GM18909 (cell line): ENCODE data around the gene AJUBA.
"Not testable (repeated sequence)": the region's sequence is repeated elsewhere in the genome, so short reads cannot be mapped to it uniquely, and the experiment has no call there.

Source experiments
- ATAC-seq: cut with Tn5 transposase; IDR thresholded peaks from one replicate; pipeline ENCODE4 v1.9.1; 2021; ENCODE audit warnings: mild to moderate bottlenecking; ENCODE audit not compliant: unreplicated experiment, poor library complexity

AJUBA gene

DNA sequence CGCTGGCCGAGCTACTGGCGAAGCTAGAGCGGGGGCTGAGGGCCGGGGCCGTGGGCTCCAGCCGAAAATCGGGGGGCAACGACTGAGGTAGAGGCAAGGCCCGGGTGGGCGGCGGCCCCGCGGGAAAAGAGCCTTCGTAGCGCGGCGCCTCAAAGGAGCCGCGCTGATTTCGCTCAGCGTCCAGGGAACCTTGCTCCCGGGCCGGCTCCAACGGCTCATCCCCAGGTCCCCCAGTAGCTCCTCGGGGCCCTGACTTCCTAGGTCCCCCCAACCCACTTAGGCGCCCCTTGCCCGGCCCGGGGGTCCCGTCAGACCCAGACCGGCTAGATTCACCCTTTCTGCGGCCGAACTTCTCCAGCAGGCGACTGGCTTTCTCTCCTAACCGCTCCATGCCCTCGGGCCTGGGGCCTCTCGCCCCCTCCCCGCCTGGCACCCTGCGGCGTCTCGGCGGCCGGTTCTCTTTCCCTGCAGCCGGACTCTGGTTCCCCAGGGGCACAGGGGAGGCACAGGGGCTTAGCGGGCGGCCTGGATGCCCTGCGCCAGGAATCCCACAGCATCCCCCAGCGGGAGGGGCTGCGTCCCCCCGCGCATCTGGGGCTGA, 375 bp downstream of the AJUBA start:
- ATAC-seq = no peak

DNA sequence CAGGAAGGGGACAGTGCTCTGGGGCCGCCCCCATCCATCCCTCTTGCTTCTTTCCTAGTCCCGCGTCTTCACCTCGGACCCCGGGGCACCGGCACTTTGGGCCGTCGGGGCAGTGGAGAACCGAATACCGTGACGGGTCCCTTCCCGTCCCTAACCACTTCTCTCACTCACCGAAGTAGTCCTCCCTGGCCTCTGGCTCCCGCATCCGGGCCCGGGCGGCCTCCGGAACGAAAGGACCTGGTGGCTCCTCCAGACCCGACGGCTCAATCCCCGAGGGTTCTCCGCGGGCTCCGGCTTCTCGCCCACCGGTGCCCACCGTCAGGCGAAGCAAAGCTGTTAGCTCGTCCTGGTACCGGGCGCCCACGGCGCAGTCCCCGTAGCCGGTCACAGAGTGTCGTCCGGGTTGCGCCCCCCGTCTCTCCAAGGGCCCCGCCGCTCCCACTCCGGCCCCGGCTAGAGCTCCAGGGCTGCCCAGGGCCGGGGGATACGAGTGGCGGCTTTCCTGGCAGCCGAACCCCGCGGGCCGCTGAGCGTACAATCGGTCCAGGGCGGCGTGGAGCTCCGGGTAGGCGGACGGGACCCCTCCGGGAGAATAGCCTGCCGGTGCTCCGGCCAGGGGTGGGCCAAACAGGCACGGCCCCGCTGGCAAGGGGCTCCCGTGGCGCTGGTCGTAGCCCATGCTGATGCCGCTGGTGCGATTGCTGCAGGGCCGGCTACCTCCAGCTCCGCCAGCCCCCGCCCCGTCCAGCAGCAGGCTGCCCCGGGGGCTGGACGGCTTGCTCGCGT, 1.1 kb downstream of the AJUBA start:
- no peak for ATAC-seq

DNA sequence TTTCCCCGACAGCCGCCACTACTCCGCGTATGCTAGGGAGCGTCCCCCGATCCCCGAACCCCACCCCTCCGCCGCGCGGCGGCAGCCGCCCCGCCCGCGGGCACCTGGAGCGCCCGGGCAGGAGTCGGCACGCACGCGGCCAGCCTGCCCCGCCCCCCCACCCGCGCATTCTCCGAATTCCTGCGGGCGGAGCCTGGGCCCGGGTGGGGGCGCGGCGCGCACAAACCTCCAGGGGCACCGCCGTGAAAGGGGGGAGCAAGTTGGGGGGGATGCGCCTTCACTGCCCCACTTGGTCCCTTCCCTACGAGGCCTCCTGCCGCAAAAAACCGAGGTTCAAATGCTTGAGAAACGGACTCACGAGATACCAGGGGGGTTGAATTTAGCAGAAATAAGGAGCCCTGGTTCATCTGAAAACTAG, 1.7 kb downstream of the AJUBA start:
- no peak for ATAC-seq

DNA sequence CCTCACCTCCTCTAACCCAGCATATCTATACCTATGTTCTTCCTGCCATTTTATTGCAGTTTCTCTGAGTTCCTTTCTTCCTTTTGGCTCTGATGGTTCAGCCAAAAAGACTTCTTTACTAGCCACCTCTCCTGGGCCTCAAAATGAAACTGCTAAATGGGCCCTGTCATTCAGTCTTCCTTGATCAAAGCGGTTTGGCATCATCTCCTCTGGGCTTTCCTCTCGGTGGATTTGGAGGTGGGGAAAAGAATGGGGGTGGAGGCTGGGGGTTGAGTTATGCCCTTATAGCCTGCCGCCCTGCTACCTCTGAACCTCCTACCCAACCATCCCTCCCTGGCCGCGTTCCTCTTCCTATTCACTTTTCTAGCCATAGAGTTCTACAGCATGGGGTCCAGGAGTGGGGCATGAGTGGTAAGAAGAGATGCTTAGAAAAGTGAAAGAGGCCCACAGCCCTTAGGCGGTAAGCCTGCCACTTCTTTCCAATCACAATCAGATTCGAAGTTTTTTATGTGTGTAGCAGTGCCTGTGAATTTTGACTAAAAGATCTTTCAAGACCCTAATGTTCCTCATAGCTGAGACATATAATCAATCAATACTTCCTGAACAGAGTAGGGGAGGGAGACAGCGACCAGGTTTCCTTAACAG, 2.5 kb downstream of the AJUBA start:
- no peak for ATAC-seq

DNA sequence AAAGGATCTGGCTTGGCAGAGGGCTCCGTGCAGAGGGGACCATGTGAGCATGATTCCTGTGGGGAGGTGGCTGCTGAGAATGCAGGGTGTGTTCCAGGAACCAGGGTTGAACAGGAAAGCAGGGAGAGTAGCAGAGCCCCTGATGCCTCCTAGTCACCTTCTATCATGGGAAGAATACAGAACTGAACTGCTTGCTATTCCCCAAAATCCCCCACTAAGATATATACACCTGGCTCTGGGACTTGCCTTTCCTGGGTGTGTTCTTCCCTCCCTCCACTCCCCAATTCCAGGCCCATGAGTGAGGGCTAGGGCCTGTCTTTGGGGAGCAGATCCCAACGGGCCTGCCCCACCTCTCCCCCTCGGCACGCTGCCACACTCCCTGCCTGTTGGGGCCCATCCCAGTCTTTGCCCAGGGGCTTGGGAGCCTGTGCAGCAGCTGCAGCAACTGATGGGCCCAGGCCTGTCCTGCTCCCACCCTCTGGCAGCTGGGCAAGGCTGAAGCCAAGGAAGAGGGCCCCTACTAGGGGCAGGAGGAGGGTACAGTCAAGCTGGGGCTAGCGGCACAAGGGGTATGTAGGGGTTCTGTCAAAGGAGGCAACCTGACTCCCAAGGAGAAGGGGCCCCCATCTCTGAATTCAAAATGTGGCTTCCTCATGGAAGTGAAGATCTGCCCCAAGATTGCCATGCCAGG, 3.2 kb downstream of the AJUBA start:
- ATAC-seq = no peak

DNA sequence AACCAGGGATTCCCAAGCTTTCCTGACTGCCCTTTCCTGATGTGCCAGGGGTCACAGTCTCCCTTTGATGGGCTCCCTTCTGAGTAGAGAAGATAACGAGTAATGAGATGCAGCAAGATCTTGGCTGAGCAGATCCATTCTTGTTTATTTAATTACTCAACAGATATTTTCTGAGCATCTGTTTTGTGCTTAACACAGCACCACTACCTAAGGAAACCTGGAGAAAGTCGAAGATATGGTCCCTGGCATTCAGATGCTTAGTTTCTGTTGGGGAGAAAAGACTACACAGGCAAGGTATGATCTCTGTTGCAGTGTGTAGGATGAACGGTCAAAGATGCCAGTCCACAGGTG, 3.9 kb downstream of the AJUBA start:
- no peak for ATAC-seq

DNA sequence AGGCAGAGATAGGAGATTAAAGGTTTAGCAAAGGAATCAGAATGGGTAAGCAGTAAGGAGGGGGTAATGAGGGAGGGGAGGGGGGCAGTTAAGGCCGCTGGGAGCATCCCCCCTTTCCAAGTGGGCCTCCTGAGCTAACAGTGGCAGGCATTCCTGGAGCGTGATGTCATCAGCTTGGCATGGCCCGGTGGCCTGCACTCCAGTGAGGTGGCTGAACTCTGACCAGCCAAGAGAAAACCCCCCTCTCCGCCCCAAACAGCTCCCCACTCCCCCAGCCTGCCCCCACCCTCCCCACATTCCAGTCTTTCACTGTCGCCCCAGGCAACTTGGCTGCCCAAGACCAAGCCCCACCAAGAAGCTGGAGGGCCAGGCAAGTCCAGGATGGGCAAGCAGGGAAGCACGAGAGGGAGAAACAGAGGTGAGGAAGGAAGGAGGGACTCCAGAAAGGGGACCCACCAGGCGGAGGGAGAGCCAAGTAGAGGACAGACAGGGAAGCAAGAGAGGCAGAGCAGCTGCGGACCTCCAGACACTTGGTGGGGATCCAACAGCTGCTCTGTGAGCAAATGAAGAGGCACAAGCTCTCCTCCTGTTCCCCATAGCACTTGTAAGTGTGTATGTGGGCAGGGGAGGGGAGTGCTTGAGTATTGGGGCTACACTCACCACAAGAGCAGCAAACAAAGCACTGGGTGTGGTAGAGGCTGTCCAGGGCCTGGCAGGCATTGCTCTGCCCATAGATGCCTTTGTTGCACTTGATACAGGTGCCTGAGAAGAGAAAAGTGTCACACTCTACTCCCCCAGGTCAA, 4.5 kb downstream of the AJUBA start:
- ATAC-seq = no peak

DNA sequence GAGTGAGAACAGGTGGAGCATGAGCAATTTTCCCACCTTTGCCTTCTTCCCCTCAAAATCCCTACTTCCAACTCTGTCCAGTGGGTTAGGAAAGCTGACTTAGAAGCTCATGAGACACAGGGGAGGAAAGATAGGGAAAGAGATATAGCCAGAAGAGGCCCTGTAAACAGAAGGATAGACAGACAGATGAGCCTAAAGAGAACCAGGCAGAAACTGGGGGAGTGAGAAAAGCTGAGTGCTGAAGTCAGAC, 5.0 kb downstream of the AJUBA start:
- no peak for ATAC-seq

DNA sequence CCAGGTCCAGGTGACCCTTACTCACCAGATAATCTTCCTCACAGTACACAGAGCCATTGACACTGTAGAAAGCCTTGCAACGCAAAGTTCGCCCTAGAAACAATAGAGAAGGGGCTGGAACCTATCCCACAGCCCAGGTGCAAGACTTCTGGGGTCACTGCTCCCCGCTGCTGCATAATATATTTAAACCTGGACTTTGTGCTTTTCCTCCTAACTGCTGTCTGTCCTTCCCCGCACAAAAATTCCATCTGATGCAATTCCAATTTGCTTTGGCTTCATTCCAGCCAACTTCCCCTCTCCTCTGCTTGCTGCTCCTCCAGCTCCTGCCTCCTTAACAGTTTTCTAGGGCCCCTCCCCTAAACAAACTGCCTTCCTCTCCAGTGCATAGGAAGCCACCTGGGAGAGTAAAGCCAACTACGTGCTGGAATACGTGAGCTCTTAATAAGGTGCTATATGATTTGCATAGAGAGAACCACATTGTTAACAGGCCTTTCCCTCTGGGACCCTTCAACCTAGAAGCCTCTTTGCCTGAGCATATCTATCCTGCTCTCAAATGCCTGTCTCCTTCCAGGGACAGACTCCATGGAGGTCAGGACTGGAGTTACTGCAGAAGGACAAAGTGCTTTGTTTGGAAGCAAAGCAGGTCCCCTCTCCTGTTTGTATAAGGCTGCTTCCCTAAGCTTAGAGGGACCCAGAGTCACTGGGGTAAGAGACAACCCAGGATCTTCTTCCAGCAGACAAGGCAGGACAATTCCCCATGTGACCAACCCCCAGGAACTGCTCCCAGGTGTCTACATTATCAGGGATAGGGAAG, 5.5 kb downstream of the AJUBA start:
- no peak for ATAC-seq

DNA sequence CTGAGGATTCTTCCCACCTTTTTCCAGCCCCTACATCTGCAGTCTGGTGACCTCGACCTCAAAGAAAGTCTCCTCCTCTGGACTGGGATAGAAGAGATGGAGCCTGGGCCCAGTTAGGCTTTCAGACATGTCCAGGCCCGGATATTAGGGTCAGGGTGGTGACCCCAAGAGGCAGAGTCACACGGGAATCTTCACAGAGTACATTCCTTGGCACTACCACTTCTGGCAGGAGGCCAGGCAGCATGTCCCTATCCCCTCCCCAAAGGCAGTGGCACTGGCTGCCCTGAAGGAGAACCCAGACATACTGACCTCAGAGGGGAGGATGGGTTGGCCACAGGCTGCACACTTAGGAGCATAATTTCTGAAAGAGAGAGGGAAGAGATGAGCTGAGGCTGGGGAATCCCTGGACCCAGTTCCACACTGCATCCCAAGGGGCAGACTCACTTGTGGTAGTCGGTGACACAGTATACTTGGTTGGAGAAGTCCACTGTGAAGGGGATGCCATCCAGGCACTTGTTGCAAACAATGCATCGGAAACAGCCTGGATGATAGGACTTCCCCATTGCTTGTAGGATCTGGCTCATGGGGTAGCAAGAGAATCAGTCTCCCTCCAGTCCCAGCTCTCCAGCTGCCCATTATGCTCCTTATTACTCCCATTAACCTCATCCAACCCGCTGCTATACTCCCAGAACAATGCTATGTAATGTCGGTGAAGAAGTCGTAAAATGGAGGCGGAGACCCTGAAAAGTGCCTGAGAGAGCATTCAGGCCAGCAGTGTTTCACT, 7.6 kb downstream of the AJUBA start:
- ATAC-seq = no peak

DNA sequence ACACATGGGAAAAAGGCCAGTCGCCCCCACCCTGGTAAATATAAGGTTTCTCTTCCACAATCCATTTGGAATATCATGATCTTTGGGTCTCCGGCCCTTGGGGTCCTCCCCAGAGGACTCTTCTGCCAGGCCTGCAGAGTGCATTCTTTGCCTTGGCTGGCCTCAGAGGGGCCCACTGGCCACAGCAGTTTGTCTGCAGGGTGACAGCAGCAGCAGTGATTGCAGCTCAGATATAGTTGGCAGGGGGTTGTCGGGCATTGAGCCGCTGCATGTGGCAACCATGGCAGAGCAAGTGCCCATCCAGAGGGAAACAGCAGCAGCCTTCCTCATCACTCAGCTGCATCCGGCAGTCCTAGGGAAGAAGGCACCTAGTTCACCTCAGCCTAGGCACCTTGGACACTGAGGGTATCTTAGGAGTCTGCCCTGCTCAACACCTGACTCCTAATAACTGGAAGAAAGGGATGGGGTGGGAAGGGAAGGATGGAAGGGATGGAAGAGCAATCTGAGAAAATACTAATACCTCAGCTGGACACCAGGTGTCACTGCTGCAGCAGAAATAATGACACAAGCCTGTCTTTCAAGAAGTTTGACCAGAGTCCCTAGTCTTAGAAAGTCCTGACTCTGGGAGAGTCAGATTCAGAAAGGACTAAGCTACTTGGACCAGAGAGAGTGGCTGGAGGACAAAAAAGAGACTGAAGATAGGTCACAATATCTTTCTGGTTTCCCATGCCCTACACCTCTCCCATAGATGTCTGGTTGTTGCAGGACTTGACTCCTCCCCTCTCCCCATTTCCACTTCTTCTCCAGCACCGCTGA, 8.9 kb downstream of the AJUBA start:
- no peak for ATAC-seq

DNA sequence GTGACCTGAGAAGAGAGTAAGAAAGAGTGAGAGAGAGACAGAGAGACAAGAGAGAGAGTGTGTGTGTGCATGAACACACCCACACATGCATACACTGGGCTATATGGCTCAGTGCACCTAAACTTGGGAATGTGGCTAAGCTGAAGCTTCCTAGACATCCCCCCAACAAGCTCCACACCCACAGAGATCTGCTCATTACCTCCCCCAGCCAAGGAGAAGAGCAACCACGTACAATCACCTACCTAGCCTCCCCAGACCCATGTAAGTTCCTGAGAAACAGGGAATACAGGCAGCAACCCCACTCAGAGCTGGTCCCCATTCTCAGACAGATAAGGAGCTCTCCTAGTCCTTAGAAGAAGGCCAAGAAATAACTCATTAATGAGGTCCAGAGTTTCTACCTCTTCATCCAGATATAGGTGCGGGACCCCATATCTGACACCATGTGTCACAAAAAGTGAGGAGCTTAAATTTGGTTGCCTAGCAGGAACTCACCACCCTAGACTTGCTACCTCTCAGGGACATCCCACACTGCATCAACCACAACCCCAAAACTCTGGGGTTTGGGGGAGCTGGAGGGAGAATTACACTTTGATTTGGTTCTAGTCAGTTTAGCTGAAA, 9.9 kb downstream of the AJUBA start:
- no peak for ATAC-seq

DNA sequence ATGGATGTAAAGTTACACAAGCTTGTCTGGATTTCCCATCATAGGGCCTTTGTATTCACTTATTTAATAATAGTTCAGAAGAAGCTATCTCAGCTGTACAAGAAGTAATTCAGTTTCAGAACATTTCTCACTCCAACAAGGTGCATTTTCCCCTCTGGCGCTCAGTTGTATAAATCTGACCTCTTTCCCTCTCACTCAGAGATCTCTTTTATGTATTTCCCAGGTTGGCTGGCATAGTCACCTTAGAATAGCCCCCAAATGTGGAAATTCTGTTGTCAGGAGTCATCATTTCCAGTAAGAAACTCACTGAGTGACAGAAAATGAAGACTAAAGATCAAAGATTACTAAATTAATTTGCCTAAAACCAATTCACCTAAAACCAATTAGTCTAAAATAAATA, 11.2 kb downstream of the AJUBA start:
- ATAC-seq = no peak

DNA sequence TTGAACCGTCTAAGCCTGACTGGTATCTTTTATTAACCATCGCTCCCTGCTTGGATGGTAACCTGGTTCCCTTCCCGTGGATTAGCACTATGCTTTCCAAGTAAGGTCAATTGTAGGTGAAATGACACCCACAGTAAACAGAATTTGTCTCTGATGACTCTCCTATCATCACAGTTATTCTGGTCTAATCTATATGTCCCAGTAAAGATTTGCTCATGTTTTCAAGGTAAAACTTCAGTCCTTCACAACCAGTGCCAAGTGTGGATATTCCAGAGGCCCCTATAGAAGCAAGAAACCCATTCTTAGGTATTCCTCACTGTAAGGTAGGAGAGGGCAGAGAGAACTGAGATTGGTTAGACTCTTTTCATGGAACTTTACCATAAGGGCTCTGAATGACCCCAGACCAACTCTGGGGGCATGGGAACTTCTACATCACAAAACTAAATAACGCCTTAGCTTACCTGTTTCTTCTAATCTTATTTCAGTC, 15.5 kb downstream of the AJUBA start:
- no peak for ATAC-seq

DNA sequence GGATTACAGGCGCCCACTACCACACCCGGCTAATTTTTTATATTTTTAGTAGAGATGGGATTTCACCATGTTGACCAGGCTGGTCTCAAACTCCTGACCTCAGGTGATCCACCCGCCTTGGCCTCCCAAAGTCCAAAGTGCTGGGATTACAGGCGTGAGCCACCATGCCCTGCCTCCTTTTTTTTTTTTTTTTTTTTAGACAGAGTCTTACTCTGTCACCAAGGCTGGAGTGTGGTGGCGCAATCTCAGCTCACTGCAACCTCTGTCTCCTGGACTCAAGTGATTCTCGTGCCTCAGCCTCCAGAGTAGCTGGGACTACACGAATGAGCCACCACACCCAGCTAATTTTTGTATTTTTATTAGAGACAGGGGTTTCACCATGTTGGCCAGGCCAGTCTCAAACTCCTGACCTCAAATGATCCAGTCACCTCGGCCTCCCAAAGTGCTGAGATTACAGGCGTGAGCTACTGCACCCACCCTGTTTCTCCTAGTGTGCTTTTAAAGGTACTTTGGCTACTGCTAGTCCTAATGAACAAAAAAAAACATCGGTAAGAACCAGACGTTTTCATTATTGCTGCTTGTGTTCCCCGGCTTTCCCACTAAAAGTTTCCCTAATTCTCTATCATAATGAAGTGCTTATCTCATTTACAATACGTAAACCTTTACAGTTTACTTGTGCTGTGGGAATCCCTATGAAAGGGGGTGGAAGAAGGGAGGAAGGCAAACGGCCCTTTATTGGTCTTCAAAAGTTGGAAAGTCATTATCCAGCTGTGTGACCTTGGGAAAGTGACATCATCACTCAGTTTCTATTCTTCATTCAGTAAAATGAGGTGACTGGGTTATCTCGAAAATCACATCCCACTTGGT, 16.2 kb downstream of the AJUBA start:
- ATAC-seq = not testable (repeated sequence)

DNA sequence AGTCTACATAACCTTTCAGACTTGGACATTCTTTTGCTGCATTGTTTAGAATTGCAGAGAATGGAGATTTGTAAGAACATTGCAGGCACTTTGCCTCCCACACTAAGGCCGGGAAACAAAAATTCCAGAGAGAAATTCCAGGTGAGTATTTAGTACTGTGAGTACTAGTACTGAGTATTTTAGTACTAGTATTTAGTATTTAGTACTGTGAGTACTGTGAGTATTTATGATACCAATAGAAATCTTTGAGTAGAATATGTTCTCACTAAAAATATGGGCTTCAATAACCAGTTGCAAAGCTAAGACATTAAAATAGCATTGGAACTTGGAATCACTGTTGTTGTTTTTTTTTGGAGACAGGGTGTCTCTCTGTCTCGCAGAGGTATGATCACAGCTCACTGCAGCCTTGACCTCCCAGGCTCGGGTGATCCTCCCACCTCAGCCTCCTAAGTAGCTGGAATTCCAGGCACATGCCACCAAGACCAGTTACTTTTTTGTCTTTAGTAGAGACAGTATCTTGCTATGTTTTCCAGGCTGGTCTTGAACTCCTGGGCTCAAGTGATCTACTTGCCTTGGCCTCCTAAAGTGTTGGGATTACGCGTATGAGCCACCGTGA, 20.2 kb downstream of the AJUBA start:
- ATAC-seq = no peak
